A549 (cell line): Measurements from ENCODE around the gene KBTBD6. TPM values are rescaled to one million over a fixed set of nuclear protein-coding genes. Genes with fewer than 3 reads are reported as not detected.
"Not testable (repeated sequence)": the region's sequence is repeated elsewhere in the genome, so short reads cannot be mapped to it uniquely, and the experiment has no call there.

Experiments used
- ATAC-seq, 2 experiments: fragments of 200-7000 bp in 1 of 2; fragments of >200 bp in 1 of 2; cut with Nextera tagmentation in 1 of 2; cut with Tn5 transposase in 1 of 2; 3 replicates each; pipeline versions ENCODE4 v1.8.0 to v1.9.1; 2018 to 2020; ENCODE audit warnings: mild to moderate bottlenecking in 1 of 2, moderate library complexity in 1 of 2
- CTCF ChIA-PET: fragments of 300-600 bp; sonication (Branson Sonifier 250); formaldehyde crosslinking; extraction: SDS; loops from one replicate; lab custom pipeline; 2021; ENCODE audit warnings: antibody characterized with exemption, inconsistent platforms; lab: Yijun Ruan, JAX
- POLR2A ChIA-PET: fragments of 350-600 bp; formaldehyde crosslinking; extraction: SDS; loops from one replicate; lab custom pipeline; 2021; ENCODE audit warnings: antibody characterized with exemption, inconsistent platforms; lab: Yijun Ruan, JAX
- DNase-seq, 2 experiments: peaks; one replicate each; pipeline versions ENCODE4 v3.0.0 to v3.0.0-alpha.2; 2011 to 2016; ENCODE audit warnings: low read depth in 1 of 2, low spot score in 1 of 2
- FAIRE-seq: peaks from 2 replicates; lab custom pipeline; 2011; peaks lifted over from hg19 to GRCh38; lab: Jason Lieb, UNC
- H3K27ac ChIP-seq, 2 experiments: fragments of >200 bp; sonication (Bioruptor Twin); formaldehyde crosslinking; 3 replicates each; pipeline ENCODE4 v1.5.1; 2016 to 2017
- H3K4me1 ChIP-seq: fragments of >200 bp; sonication (Bioruptor Twin); formaldehyde crosslinking; 3 replicates; pipeline ENCODE4 v1.6.1; 2016
- H3K4me2 ChIP-seq: fragments of >200 bp; sonication (Bioruptor Twin); formaldehyde crosslinking; 3 replicates; pipeline ENCODE4 v1.6.1; 2016
- H3K4me3 ChIP-seq: fragments of >200 bp; sonication (Bioruptor Twin); formaldehyde crosslinking; 3 replicates; pipeline ENCODE4 v1.5.1; 2016
- H3K9me3 ChIP-seq: fragments of >200 bp; sonication (Bioruptor Twin); formaldehyde crosslinking; 3 replicates; pipeline ENCODE4 v1.6.1; 2016
- CBX8 ChIP-seq: fragments of 200-600 bp; sonication (generic); IDR thresholded peaks from 2 replicates; pipeline ENCODE4 v1.6.1; 2016
- EHF ChIP-seq: fragments of 250-450 bp; sonication (Bioruptor Pico); IDR thresholded peaks from 2 replicates; pipeline ENCODE4 v1.5.0; 2020; ENCODE audit warnings: mild to moderate bottlenecking
- EHMT2 ChIP-seq: fragments of 200-600 bp; sonication (generic); IDR thresholded peaks from 2 replicates; pipeline ENCODE4 v1.6.1; 2016; ENCODE audit warnings: antibody characterized with exemption, low read depth, mild to moderate bottlenecking, moderate library complexity
- ESRRA ChIP-seq: fragments of 150-350 bp; IDR thresholded peaks from 2 replicates; pipeline ENCODE4 v1.6.1; 2014; ENCODE audit warnings: mild to moderate bottlenecking, low read length, borderline replicate concordance
- FOSB ChIP-seq: fragments of 250-450 bp; sonication (Bioruptor Pico); IDR thresholded peaks from 2 replicates; pipeline ENCODE4 v1.5.0; 2020; ENCODE audit warnings: mild to moderate bottlenecking, moderate library complexity
- FOSL2 ChIP-seq, 2 experiments: fragments of 450-650 bp in 1 of 2; fragments of >200 bp in 1 of 2; sonication (Bioruptor Twin) in 1 of 2; formaldehyde crosslinking; IDR thresholded peaks; 2 replicates each; pipeline versions ENCODE4 v1.5.0 to v1.6.1; 2016 to 2020; ENCODE audit warnings: mild to moderate bottlenecking in 1 of 2, moderate library complexity in 1 of 2
- FOXS1 ChIP-seq: fragments of 250-450 bp; sonication (Bioruptor Pico); IDR thresholded peaks from 2 replicates; pipeline ENCODE4 v1.5.0; 2020; ENCODE audit warnings: mild to moderate bottlenecking, moderate library complexity
- HDAC2 ChIP-seq: fragments of 200-600 bp; sonication (generic); IDR thresholded peaks from 2 replicates; pipeline ENCODE4 v1.6.1; 2016
- HOXB13 ChIP-seq: fragments of 250-450 bp; sonication (Bioruptor Pico); IDR thresholded peaks from 2 replicates; pipeline ENCODE4 v1.5.0; 2020; ENCODE audit warnings: low read depth, mild to moderate bottlenecking, moderate library complexity
- KDM1A ChIP-seq: fragments of 200-600 bp; sonication (generic); IDR thresholded peaks from 2 replicates; pipeline ENCODE4 v1.6.1; 2016; ENCODE audit warnings: low read depth, mild to moderate bottlenecking
- MAZ ChIP-seq: fragments of 150-350 bp; IDR thresholded peaks from 2 replicates; pipeline ENCODE4 v1.6.1; 2014; ENCODE audit warnings: antibody characterized with exemption, low read depth, low read length, borderline replicate concordance
- NFE2L2 ChIP-seq: fragments of 150-350 bp; conservative IDR thresholded peaks from 2 replicates; pipeline ENCODE4 v1.6.1; 2014; ENCODE audit warnings: low read length
- NPAS2 ChIP-seq: fragments of 250-450 bp; sonication (Bioruptor Pico); IDR thresholded peaks from 2 replicates; pipeline ENCODE4 v1.8.0; 2022; ENCODE audit warnings: mild to moderate bottlenecking, moderate library complexity, borderline replicate concordance
- PHF8 ChIP-seq: fragments of 200-600 bp; sonication (generic); IDR thresholded peaks from 2 replicates; pipeline ENCODE4 v1.6.1; 2016; ENCODE audit warnings: low read depth, mild to moderate bottlenecking, antibody characterized with exemption, moderate library complexity, borderline replicate concordance
- POLR2A ChIP-seq: IDR thresholded peaks from 2 replicates; pipeline ENCODE4 v1.6.1; 2012; ENCODE audit warnings: mild to moderate bottlenecking, low read length
- RAD21 ChIP-seq, 2 experiments: fragments of >200 bp in 1 of 2; sonication (Bioruptor Twin) in 1 of 2; formaldehyde crosslinking in 1 of 2; IDR thresholded peaks in 1 of 2; conservative IDR thresholded peaks in 1 of 2; 2 replicates in 1 of 2; 3 replicates in 1 of 2; pipeline ENCODE4 v1.6.1; 2012 to 2018; ENCODE audit warnings: inconsistent platforms in 1 of 2
- TFCP2L1 ChIP-seq: fragments of 250-450 bp; sonication (Bioruptor Pico); IDR thresholded peaks from 2 replicates; pipeline ENCODE4 v1.5.0; 2021; ENCODE audit warnings: mild to moderate bottlenecking
- TP53 ChIP-seq: fragments of 250-450 bp; sonication (Bioruptor Pico); IDR thresholded peaks from 2 replicates; pipeline ENCODE4 v1.5.0; 2021; ENCODE audit warnings: mild to moderate bottlenecking, moderate library complexity
- ZSCAN20 ChIP-seq: fragments of 250-450 bp; sonication (Bioruptor Pico); IDR thresholded peaks from 2 replicates; pipeline ENCODE4 v1.8.0; 2022; ENCODE audit warnings: mild to moderate bottlenecking, moderate library complexity
- WGBS: methylation state at CpG from one replicate; pipeline ENCODE4 v1.1.6; 2017; ENCODE audit errors: missing lambda C conversion rate; 5-methylcytosine and 5-hydroxymethylcytosine counted together
- polyA plus RNA-seq, 4 experiments: library from polyadenylated mRNA; depleted of rRNA in 3 of 4; stranded (reverse); fragments of >200 nt; fragmentation: RNase III in 1 of 4; extraction: RNeasy Plus Mini Kit Qiagen cat#74134 plus additional on column Dnase treatment in 1 of 4; gene quantifications; 2 replicates in 3 of 4; 3 replicates in 1 of 4; pipeline ENCODE4 v1.2.3, GENCODE V29; 2011 to 2017
- TF ChIP-seq, protein P1 (sequence below): fragments of 250-450 bp; sonication (Bioruptor Pico); IDR thresholded peaks from 2 replicates; pipeline ENCODE4 v1.5.0; 2020; ENCODE audit warnings: low read depth, mild to moderate bottlenecking, moderate library complexity
- TF ChIP-seq, protein P2 (sequence below): fragments of >200 bp; sonication (Bioruptor Twin); formaldehyde crosslinking; IDR thresholded peaks from 3 replicates; pipeline ENCODE4 v1.6.1; 2016
- TF ChIP-seq, protein P3 (sequence below): fragments of 450-650 bp; IDR thresholded peaks from 2 replicates; pipeline ENCODE4 v1.6.1; 2014; ENCODE audit warnings: antibody characterized with exemption
- TF ChIP-seq, protein P4 (sequence below): fragments of >200 bp; sonication (Bioruptor Twin); formaldehyde crosslinking; IDR thresholded peaks from 3 replicates; pipeline ENCODE4 v1.5.1; 2016
- TF ChIP-seq, protein P5 (sequence below): fragments of >200 bp; sonication (Bioruptor Twin); formaldehyde crosslinking; IDR thresholded peaks from 2 replicates; pipeline ENCODE4 v1.6.1; 2016

KBTBD6 gene
- polyA plus RNA-seq, 2 of the 4 experiments (the other 2 are of a cell fraction) = 5.0 to 5.3 TPM

DNA sequence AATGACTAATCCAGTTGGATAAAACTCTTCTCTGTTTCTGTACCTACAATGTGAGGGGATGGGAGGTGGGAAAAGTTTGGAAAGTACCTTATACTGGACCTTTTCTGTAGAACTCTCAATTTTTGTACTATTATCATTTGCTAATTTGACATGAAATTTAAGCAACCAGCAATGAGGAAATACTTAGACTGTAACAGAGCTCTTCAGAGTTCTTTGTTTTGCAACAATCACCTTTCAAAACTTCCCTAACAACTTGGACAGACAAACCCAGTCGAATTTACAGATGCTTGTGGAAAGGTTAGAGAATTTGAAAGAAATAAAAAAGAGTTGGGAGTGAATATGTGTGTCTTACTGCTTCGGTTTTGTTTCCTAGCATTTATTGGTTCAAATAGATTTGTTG, 45.0 kb upstream of the KBTBD6 start:
- TF ChIP-seq HOXB13 (CRISPR knock-in tag) = no peak
- TF ChIP-seq KDM1A = no peak
- TF ChIP-seq RAD21 (conservative IDR thresholded peaks at IDR 0.05 in 1 of 2, IDR thresholded peaks at IDR 0.05 in 1 of 2) = no peak
- TF ChIP-seq EHF (CRISPR knock-in tag) = no peak
- TF ChIP-seq PHF8 = no peak
- no peak for TF ChIP-seq POLR2A
- no peak for TF ChIP-seq MAZ
- TF ChIP-seq, protein P1, sequence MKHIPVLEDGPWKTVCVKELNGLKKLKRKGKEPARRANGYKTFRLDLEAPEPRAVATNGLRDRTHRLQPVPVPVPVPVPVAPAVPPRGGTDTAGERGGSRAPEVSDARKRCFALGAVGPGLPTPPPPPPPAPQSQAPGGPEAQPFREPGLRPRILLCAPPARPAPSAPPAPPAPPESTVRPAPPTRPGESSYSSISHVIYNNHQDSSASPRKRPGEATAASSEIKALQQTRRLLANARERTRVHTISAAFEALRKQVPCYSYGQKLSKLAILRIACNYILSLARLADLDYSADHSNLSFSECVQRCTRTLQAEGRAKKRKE (CRISPR knock-in tag) = no peak
- TF ChIP-seq ZSCAN20 = no peak
- no peak for TF ChIP-seq HDAC2
- no peak overlapping the region for H3K4me3 ChIP-seq
- no peak overlapping the region for H3K4me2 ChIP-seq
- H3K27ac ChIP-seq = no peak overlapping the region
- POLR2A ChIA-PET = no interaction called here
- FAIRE-seq = no peak
- CTCF ChIA-PET = interaction anchor here (1.0 kb wide), 1 partner anchor 43 kb away, joined by 3 read pairs; no protein-coding TSS in a partner anchor
- peaks cover 15% of the 10 kb centered on the region for H3K4me1 ChIP-seq
- H3K9me3 ChIP-seq = no peaks in the 10 kb centered on the region
- WGBS = 5% methylated on average over 2 of the region's 2 CpGs
- DNase-seq = no peak
- no peak for ATAC-seq

DNA sequence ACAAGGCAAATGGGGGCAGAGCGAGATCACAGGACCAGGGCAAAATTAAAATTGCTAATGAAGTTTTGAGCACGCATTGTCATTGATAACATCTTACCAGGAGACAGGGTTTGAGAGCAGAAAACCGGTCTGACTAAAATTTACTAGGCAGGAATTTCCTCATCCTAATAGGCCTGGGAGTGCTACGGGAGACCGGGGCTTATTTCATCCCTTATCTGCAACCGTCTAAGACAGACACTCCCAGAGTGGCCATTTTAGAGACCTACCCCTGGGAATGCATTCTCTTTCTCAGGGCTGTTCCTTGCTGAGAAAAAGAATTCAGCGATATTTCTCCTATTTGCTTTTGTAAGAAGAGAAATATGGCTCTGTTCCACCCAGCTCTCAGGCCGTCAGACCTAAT, 43.0 kb upstream of the KBTBD6 start:
- DNase-seq, H3K4me2 ChIP-seq, CTCF ChIA-PET, FAIRE-seq, H3K4me3 ChIP-seq, ATAC-seq, H3K9me3 ChIP-seq, H3K27ac ChIP-seq, POLR2A ChIA-PET: not testable (repeated sequence)
- 71% methylated on average over 8 of the region's 8 CpGs for WGBS
- H3K4me1 ChIP-seq = peaks cover 15% of the 10 kb centered on the region

DNA sequence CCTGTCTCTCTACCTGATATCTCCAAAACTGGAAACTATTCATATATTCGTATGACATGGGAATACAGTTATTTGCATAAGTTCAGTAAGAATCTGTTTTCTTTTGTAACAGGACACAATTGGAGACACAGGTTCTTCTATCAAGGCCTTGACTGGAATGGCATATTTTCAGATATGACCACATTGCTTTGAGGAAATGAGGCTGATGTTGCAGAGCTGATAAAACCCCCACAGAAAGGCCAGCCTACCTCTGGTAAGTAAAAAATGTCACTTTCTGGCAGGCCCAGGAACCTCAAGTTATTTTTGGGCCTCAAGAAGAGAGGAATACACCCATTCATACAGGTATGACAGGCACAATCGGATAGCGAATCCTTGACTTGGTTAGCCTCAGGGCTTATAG, 29.5 kb upstream of the KBTBD6 start:
- 85% methylated on average over 3 of the region's 3 CpGs for WGBS
- ChIA-PET POLR2A (no interaction called here), CTCF (no interaction called here)
- H3K9me3 ChIP-seq = no peaks in the 10 kb centered on the region
- H3K4me1 ChIP-seq = no peaks in the 10 kb centered on the region
- no peak for DNase-seq
- no peak for FAIRE-seq
- no peak for ATAC-seq
- no peak overlapping the region for H3K27ac ChIP-seq
- H3K4me3 ChIP-seq = no peak overlapping the region
- TF ChIP-seq TP53 (CRISPR knock-in tag) = no peak
- no peak for TF ChIP-seq EHMT2
- H3K4me2 ChIP-seq = no peak overlapping the region

DNA sequence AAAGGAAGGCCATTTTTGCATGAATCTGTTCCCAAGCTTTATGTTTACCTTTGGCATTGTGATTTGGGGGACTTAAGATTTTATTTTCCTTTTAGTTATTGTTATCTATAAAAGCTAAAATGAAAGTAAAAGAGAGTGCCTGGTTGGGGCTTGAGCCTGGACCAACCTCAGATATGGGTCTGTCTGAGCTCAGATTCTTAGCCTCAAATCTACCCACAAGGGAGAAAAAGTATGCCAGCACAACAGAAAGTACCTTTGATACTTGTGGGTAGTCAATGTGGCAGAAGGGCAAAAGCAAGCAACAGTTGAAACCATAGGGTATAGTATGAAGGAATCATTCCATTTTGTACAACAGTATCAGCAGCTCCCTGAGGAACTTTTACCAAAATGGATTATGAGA, 26.6 kb upstream of the KBTBD6 start:
- H3K4me3 ChIP-seq = no peak overlapping the region
- no peak overlapping the region for H3K4me2 ChIP-seq
- H3K4me1 ChIP-seq = no peaks in the 10 kb centered on the region
- ChIA-PET CTCF (interaction anchor here (0.6 kb wide), 1 partner anchor 13 kb away, joined by 3 read pairs; no protein-coding TSS in a partner anchor), POLR2A (no interaction called here)
- DNase-seq (no peak), FAIRE-seq (no peak), ATAC-seq (no peak)
- H3K27ac ChIP-seq = no peak overlapping the region
- TF ChIP-seq NFE2L2 = no peak
- no peak for TF ChIP-seq CBX8
- TF ChIP-seq TFCP2L1 (CRISPR knock-in tag) = no peak
- TF ChIP-seq FOSB = no peak
- no peak for TF ChIP-seq TP53 (CRISPR knock-in tag)
- TF ChIP-seq HOXB13 (CRISPR knock-in tag) = no peak
- no peak for TF ChIP-seq FOXS1
- no peak for TF ChIP-seq KDM1A
- no peak for TF ChIP-seq RAD21 (conservative IDR thresholded peaks at IDR 0.05 in 1 of 2, IDR thresholded peaks at IDR 0.05 in 1 of 2)
- no peak for TF ChIP-seq FOSL2 (IDR thresholded peaks at IDR 0.05)
- TF ChIP-seq FOSL2 (CRISPR knock-in tag; IDR thresholded peaks at IDR 0.05) = no peak
- TF ChIP-seq NPAS2 (CRISPR knock-in tag) = no peak
- TF ChIP-seq ESRRA = no peak
- TF ChIP-seq ZSCAN20 = no peak
- TF ChIP-seq, protein P2, sequence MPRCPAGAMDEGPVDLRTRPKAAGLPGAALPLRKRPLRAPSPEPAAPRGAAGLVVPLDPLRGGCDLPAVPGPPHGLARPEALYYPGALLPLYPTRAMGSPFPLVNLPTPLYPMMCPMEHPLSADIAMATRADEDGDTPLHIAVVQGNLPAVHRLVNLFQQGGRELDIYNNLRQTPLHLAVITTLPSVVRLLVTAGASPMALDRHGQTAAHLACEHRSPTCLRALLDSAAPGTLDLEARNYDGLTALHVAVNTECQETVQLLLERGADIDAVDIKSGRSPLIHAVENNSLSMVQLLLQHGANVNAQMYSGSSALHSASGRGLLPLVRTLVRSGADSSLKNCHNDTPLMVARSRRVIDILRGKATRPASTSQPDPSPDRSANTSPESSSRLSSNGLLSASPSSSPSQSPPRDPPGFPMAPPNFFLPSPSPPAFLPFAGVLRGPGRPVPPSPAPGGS = no peak
- TF ChIP-seq, protein P3, sequence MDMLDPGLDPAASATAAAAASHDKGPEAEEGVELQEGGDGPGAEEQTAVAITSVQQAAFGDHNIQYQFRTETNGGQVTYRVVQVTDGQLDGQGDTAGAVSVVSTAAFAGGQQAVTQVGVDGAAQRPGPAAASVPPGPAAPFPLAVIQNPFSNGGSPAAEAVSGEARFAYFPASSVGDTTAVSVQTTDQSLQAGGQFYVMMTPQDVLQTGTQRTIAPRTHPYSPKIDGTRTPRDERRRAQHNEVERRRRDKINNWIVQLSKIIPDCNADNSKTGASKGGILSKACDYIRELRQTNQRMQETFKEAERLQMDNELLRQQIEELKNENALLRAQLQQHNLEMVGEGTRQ = no peak
- TF ChIP-seq, protein P4, sequence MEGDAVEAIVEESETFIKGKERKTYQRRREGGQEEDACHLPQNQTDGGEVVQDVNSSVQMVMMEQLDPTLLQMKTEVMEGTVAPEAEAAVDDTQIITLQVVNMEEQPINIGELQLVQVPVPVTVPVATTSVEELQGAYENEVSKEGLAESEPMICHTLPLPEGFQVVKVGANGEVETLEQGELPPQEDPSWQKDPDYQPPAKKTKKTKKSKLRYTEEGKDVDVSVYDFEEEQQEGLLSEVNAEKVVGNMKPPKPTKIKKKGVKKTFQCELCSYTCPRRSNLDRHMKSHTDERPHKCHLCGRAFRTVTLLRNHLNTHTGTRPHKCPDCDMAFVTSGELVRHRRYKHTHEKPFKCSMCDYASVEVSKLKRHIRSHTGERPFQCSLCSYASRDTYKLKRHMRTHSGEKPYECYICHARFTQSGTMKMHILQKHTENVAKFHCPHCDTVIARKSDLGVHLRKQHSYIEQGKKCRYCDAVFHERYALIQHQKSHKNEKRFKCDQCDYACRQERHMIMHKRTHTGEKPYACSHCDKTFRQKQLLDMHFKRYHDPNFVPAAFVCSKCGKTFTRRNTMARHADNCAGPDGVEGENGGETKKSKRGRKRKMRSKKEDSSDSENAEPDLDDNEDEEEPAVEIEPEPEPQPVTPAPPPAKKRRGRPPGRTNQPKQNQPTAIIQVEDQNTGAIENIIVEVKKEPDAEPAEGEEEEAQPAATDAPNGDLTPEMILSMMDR = no peak
- TF ChIP-seq, protein P5, sequence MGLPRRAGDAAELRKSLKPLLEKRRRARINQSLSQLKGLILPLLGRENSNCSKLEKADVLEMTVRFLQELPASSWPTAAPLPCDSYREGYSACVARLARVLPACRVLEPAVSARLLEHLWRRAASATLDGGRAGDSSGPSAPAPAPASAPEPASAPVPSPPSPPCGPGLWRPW = no peak
- H3K9me3 ChIP-seq = no peaks in the 10 kb centered on the region
